Upper lobe of left lung (tissue), 4 donors: ENCODE data around the gene DLL1.

ENCODE experiments used
- CTCF ChIP-seq, 6 experiments: fragments of 450-650 bp in 4 of 6; fragments of 200-600 bp in 2 of 6; sonication (generic) in 2 of 6; IDR thresholded peaks; one replicate each; pipeline ENCODE4 v1.5.1; 2016 to 2019; ENCODE audit warnings: antibody characterized with exemption in 6 of 6
- EP300 ChIP-seq, 4 donors: sonication (generic); formaldehyde crosslinking; IDR thresholded peaks; one replicate each; pipeline ENCODE4 v1.5.1; 2017; ENCODE audit warnings: antibody characterized with exemption in 4 of 4, control low read depth in 2 of 4
- POLR2A ChIP-seq, 4 donors: fragments of 450-650 bp; IDR thresholded peaks; one replicate each; pipeline ENCODE4 v1.5.1; 2016 to 2017; ENCODE audit warnings: antibody characterized with exemption in 4 of 4, mild to moderate bottlenecking in 2 of 4
- POLR2AphosphoS5 ChIP-seq, 2 donors: sonication (generic); formaldehyde crosslinking; IDR thresholded peaks; one replicate each; pipeline ENCODE4 v1.5.1; 2017; ENCODE audit warnings: antibody characterized with exemption in 2 of 2

- TF ChIP-seq CTCF (IDR thresholded peaks at IDR 0.05), result no peak
- no peak for TF ChIP-seq EP300 (IDR thresholded peaks at IDR 0.05)
- TF ChIP-seq POLR2AphosphoS5 (IDR thresholded peaks at IDR 0.05), result no peak
- no peak for TF ChIP-seq POLR2A (IDR thresholded peaks at IDR 0.05)
Measured at GRCh38 chr6:170284866-170285469, 5.9 kb downstream of the DLL1 start.
